Liver (tissue), 9 donors: Measurements from ENCODE around the gene KRT36. TPM values are rescaled to one million over a fixed set of nuclear protein-coding genes. Genes with fewer than 3 reads are reported as not detected.

Source experiments
- DNase-seq: peaks from one replicate; pipeline ENCODE4 v3.0.0-alpha.2; 2017; ENCODE audit warnings: low spot score
- H3K27ac ChIP-seq, 2 donors: one replicate each; pipeline ENCODE4 v1.7.0; 2013; ENCODE audit warnings: inconsistent platforms in 2 of 2, low read length in 2 of 2, control low read depth in 1 of 2, low read depth in 1 of 2, mild to moderate bottlenecking in 1 of 2
- H3K27me3 ChIP-seq, 4 donors: one replicate each; pipeline versions ENCODE4 v1.6.1 to v1.7.0; 2013; ENCODE audit warnings: low read length in 3 of 4, inconsistent platforms in 1 of 4, mild to moderate bottlenecking in 1 of 4, moderate library complexity in 1 of 4; ENCODE audit not compliant: control insufficient read depth in 4 of 4, insufficient read depth in 4 of 4
- H3K36me3 ChIP-seq, 4 donors: one replicate each; pipeline versions ENCODE4 v1.6.1 to v1.7.0; 2013; ENCODE audit warnings: low read length in 3 of 4, mild to moderate bottlenecking in 3 of 4, low read depth in 1 of 4, moderate library complexity in 1 of 4; ENCODE audit not compliant: control insufficient read depth in 4 of 4, insufficient read depth in 3 of 4
- H3K4me1 ChIP-seq, 4 donors: one replicate each; pipeline versions ENCODE4 v1.6.1 to v1.7.0; 2013; ENCODE audit warnings: low read length in 3 of 4, mild to moderate bottlenecking in 3 of 4, moderate library complexity in 1 of 4; ENCODE audit not compliant: control insufficient read depth in 4 of 4, insufficient read depth in 4 of 4
- H3K4me3 ChIP-seq, 3 donors: one replicate each; pipeline versions ENCODE4 v1.6.1 to v1.7.0; 2013; ENCODE audit warnings: low read length in 3 of 3, control low read depth in 1 of 3, low read depth in 1 of 3, mild to moderate bottlenecking in 1 of 3
- H3K9ac ChIP-seq, 2 donors: one replicate each; pipeline ENCODE4 v1.7.0; 2013; ENCODE audit warnings: low read length in 2 of 2, mild to moderate bottlenecking in 2 of 2, moderate library complexity in 2 of 2, control low read depth in 1 of 2, low read depth in 1 of 2
- H3K9me3 ChIP-seq, 4 donors: one replicate each; pipeline versions ENCODE4 v1.6.1 to v1.7.0; 2013; ENCODE audit warnings: low read length in 3 of 4; ENCODE audit not compliant: control insufficient read depth in 4 of 4
- ATF3 ChIP-seq: IDR thresholded peaks from 2 replicates; pipeline ENCODE4 v1.6.1; 2016; ENCODE audit warnings: antibody characterized with exemption
- CTCF ChIP-seq: fragments of 150-350 bp; IDR thresholded peaks from 2 replicates; pipeline ENCODE4 v1.5.1; 2017; ENCODE audit warnings: improper control_type of control experiment, low read depth, low read length; ENCODE audit not compliant: missing input control
- EGR1 ChIP-seq, 2 donors: IDR thresholded peaks; 2 replicates each; pipeline ENCODE4 v1.6.1; 2016 to 2018; ENCODE audit warnings: antibody characterized with exemption in 2 of 2, low read depth in 2 of 2
- FOXA1 ChIP-seq: IDR thresholded peaks from 2 replicates; pipeline ENCODE4 v1.6.1; 2016; ENCODE audit warnings: antibody characterized with exemption
- FOXA2 ChIP-seq: IDR thresholded peaks from 2 replicates; pipeline ENCODE4 v1.6.1; 2016; ENCODE audit warnings: antibody characterized with exemption
- GABPA ChIP-seq, 2 donors: IDR thresholded peaks in 1 of 2; conservative IDR thresholded peaks in 1 of 2; 2 replicates each; pipeline ENCODE4 v1.6.1; 2016; ENCODE audit warnings: antibody characterized with exemption in 2 of 2, mild to moderate bottlenecking in 1 of 2, moderate library complexity in 1 of 2
- HNF4A ChIP-seq, 2 donors: conservative IDR thresholded peaks; 2 replicates each; pipeline ENCODE4 v1.6.1; 2016; ENCODE audit warnings: antibody characterized with exemption in 2 of 2, mild to moderate bottlenecking in 2 of 2
- HNF4G ChIP-seq: IDR thresholded peaks from 2 replicates; pipeline ENCODE4 v1.6.1; 2016; ENCODE audit warnings: antibody characterized with exemption
- JUND ChIP-seq, 2 donors: IDR thresholded peaks; 2 replicates each; pipeline ENCODE4 v1.6.1; 2016; ENCODE audit warnings: antibody characterized with exemption in 2 of 2
- MAX ChIP-seq: IDR thresholded peaks from 2 replicates; pipeline ENCODE4 v1.6.1; 2016; ENCODE audit warnings: antibody characterized with exemption
- NR2F2 ChIP-seq: IDR thresholded peaks from 2 replicates; pipeline ENCODE4 v1.6.1; 2016; ENCODE audit warnings: antibody characterized with exemption
- RAD21 ChIP-seq, 2 donors: IDR thresholded peaks; 2 replicates each; pipeline ENCODE4 v1.6.1; 2016; ENCODE audit warnings: antibody characterized with exemption in 2 of 2, mild to moderate bottlenecking in 2 of 2
- REST ChIP-seq: IDR thresholded peaks from 2 replicates; pipeline ENCODE4 v1.6.1; 2016; ENCODE audit warnings: antibody characterized with exemption, mild to moderate bottlenecking
- RXRA ChIP-seq, 2 donors: IDR thresholded peaks; 2 replicates each; pipeline ENCODE4 v1.6.1; 2017 to 2018; ENCODE audit warnings: antibody characterized with exemption in 2 of 2, mild to moderate bottlenecking in 1 of 2
- SP1 ChIP-seq: IDR thresholded peaks from 2 replicates; pipeline ENCODE4 v1.6.1; 2018; ENCODE audit warnings: antibody characterized with exemption, mild to moderate bottlenecking
- TAF1 ChIP-seq: conservative IDR thresholded peaks from 2 replicates; pipeline ENCODE4 v1.6.1; 2016; ENCODE audit warnings: antibody characterized with exemption, mild to moderate bottlenecking
- YY1 ChIP-seq: IDR thresholded peaks from 2 replicates; pipeline ENCODE4 v1.6.1; 2016; ENCODE audit warnings: antibody characterized with exemption, mild to moderate bottlenecking
- ZBTB33 ChIP-seq: IDR thresholded peaks from 2 replicates; pipeline ENCODE4 v1.6.1; 2016; ENCODE audit warnings: antibody characterized with exemption
- WGBS: extraction: QIAGEN DNeasy Blood & Tissue Kit; methylation state at CpG from one replicate; pipeline ENCODE4 v1.1.7; 2013; 5-methylcytosine and 5-hydroxymethylcytosine counted together
- polyA plus RNA-seq, 2 donors: library from polyadenylated mRNA; stranded (reverse) in 1 of 2; unstranded in 1 of 2; fragments of 200-250 nt in 1 of 2; fragments of >200 nt in 1 of 2; fragmentation: Nextera tagmentation in 1 of 2; extraction: Ambion mirVana in 1 of 2; gene quantifications; one replicate each; pipeline versions ENCODE4 v1.2.1 to v1.2.3, GENCODE V29; 2013 to 2015
- total RNA-seq, 2 donors: library from RNA; depleted of rRNA; stranded (reverse); fragments of >200 nt; gene quantifications; one replicate each; pipeline ENCODE4 v1.2.3, GENCODE V29; 2014
- donor health status: healthy.
- donor health status: healthy.
- donor health status: healthy.
- donor health status: healthy.
- donor health status: healthy.

KRT36 gene
- total and polyA plus RNA-seq, 4 donors = 0.05 TPM; not detected in 3

GRCh38 chr17:41452281-41452680 lies 37.4 kb downstream of the KRT36 start:
- no peaks in the 10 kb centered on the region for H3K36me3 ChIP-seq
- no peaks in the 10 kb centered on the region for H3K27me3 ChIP-seq
- no peak for DNase-seq
- H3K9ac ChIP-seq = no peak overlapping the region
- no peaks in the 10 kb centered on the region for H3K4me1 ChIP-seq
- H3K9me3 ChIP-seq = no peaks in the 10 kb centered on the region
- H3K4me3 ChIP-seq = no peak overlapping the region
- H3K27ac ChIP-seq = no peak overlapping the region
- TF ChIP-seq SP1 = no peak
- no peak for TF ChIP-seq JUND (IDR thresholded peaks at IDR 0.05)
- TF ChIP-seq RXRA (IDR thresholded peaks at IDR 0.05) = no peak
- TF ChIP-seq RAD21 (IDR thresholded peaks at IDR 0.05) = no peak
- TF ChIP-seq MAX = no peak
- no peak for TF ChIP-seq CTCF
- TF ChIP-seq ATF3 = no peak
- TF ChIP-seq NR2F2 = no peak
- no peak for TF ChIP-seq YY1
- no peak for TF ChIP-seq HNF4A (conservative IDR thresholded peaks at IDR 0.05)
- no peak for TF ChIP-seq FOXA1
- TF ChIP-seq HNF4G = no peak
- TF ChIP-seq ZBTB33 = no peak
- WGBS = 54% methylated on average over 4 of the region's 4 CpGs

GRCh38 chr17:41451154-41451728 lies 38.5 kb downstream of the KRT36 start:
- no peak overlapping the region for H3K9ac ChIP-seq
- 80% methylated on average over 2 of the region's 2 CpGs for WGBS
- H3K9me3 ChIP-seq = no peaks in the 10 kb centered on the region
- TF ChIP-seq HNF4G = no peak
- TF ChIP-seq REST = no peak
- TF ChIP-seq ZBTB33 = no peak
- TF ChIP-seq YY1 = no peak
- no peak for TF ChIP-seq EGR1 (IDR thresholded peaks at IDR 0.05; ENCODE audit: low read depth in 2 of 2)
- TF ChIP-seq FOXA2 = no peak
- no peak for TF ChIP-seq GABPA (IDR thresholded peaks at IDR 0.05 in 1 of 2, conservative IDR thresholded peaks at IDR 0.05 in 1 of 2)
- TF ChIP-seq HNF4A (conservative IDR thresholded peaks at IDR 0.05) = no peak
- TF ChIP-seq TAF1 = no peak
- TF ChIP-seq ATF3 = no peak
- no peak for TF ChIP-seq JUND (IDR thresholded peaks at IDR 0.05)
- H3K27me3 ChIP-seq = no peaks in the 10 kb centered on the region
- DNase-seq = no peak
- H3K36me3 ChIP-seq = no peaks in the 10 kb centered on the region
- H3K4me1 ChIP-seq = no peaks in the 10 kb centered on the region
- no peak overlapping the region for H3K4me3 ChIP-seq
- H3K27ac ChIP-seq = no peak overlapping the region
